ENCODE measurements around the gene FABP2. TPM values are rescaled to one million over a fixed set of nuclear protein-coding genes. Genes with fewer than 3 reads are reported as not detected.
"Not testable (repeated sequence)": the region's sequence is repeated elsewhere in the genome, so short reads cannot be mapped to it uniquely, and the experiment has no call there.

The FABP2 gene
- total RNA-seq, 1 experiment from 2014 or later: not detected

DNA sequence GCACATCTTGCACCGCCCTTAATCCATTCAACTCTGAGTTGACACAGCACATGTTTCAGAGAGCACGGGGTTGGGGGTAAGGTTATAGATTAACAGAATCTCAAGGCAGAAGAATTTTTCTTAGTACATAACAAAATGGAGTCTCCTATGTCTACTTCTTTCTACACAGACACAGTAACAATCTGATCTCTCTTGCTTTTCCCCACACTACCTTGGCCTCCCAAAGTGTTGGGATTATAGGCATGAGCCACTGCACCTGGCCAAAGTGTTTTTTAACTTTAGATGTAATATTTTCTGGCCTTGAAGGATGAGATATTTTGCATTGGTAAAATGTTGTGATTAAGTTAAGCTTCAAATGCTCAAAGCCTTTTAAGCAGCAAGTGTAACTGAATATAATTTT is 21.4 kb upstream of the FABP2 start:
- not testable (repeated sequence) for H3K4me1 ChIP-seq (ENCODE audit: insufficient read depth, low read length); H2BK120ac ChIP-seq (ENCODE audit: low read depth, low read length, poor library complexity, severe bottlenecking); DNase-seq; H3K9ac ChIP-seq (ENCODE audit: extremely low read depth, insufficient read length, low read length); H3K9me3 Mint-ChIP-seq; H2BK12ac ChIP-seq (ENCODE audit: insufficient read length, low read depth, low read length); H3K27ac Mint-ChIP-seq; H4K8ac ChIP-seq (replicated peaks; ENCODE audit: insufficient read length, low read depth, low read length); H3K79me1 ChIP-seq (ENCODE audit: insufficient read depth, low read depth, low read length, poor library complexity, severe bottlenecking); H3T11ph ChIP-seq (ENCODE audit: low read length); H3K79me2 ChIP-seq (ENCODE audit: insufficient read depth, low read length); H3K4me2 ChIP-seq (ENCODE audit: insufficient read depth, insufficient read length, low read length); H2BK20ac ChIP-seq (ENCODE audit: low read depth, low read length, poor library complexity, severe bottlenecking); H3K4ac ChIP-seq (ENCODE audit: low read depth, low read length); H3K56ac ChIP-seq (ENCODE audit: insufficient read length, low read depth, low read length); H3K27me3 Mint-ChIP-seq (ENCODE audit: low read depth); H3K14ac ChIP-seq (ENCODE audit: insufficient read depth, low read length); H3K27me3 ChIP-seq (ENCODE audit: insufficient read depth, low read length); H3K4me3 Mint-ChIP-seq; H3K4me1 Mint-ChIP-seq; H3K9me3 ChIP-seq (ENCODE audit: control insufficient read depth, low read depth, low read length); H3K23me2 ChIP-seq (ENCODE audit: insufficient read length, low read depth, low read length, poor library complexity, severe bottlenecking); H3K18ac ChIP-seq (ENCODE audit: insufficient read length, low read depth, low read length); H3K36me3 Mint-ChIP-seq (ENCODE audit: insufficient read depth in 1 of 3, low read depth in 3 of 3); H3K23ac ChIP-seq (ENCODE audit: insufficient read length, low read depth, low read length); H4K20me1 ChIP-seq (ENCODE audit: control insufficient read depth, insufficient read depth, insufficient read length); H4K91ac ChIP-seq (ENCODE audit: insufficient read length, low read depth, low read length); H3K27ac ChIP-seq (ENCODE audit: insufficient read length, low read depth, low read length); H2AK5ac ChIP-seq (ENCODE audit: insufficient read length, low read length); H2BK15ac ChIP-seq (ENCODE audit: low read depth, low read length); H2AFZ ChIP-seq (ENCODE audit: low read length); H2BK5ac ChIP-seq (ENCODE audit: insufficient read length, low read length); H4K5ac ChIP-seq (ENCODE audit: insufficient read length, low read depth, low read length)
- no CpG with 5 or more reads among the region's 2 CpGs for WGBS (ENCODE audit: extremely low coverage, insufficient read length, low lambda C conversion rate)

- not testable (repeated sequence) for H4K8ac ChIP-seq (replicated peaks; ENCODE audit: insufficient read length, low read depth, low read length); H2BK5ac ChIP-seq (ENCODE audit: insufficient read length, low read length); H3K36me3 Mint-ChIP-seq (ENCODE audit: insufficient read depth in 1 of 3, low read depth in 3 of 3); H2BK12ac ChIP-seq (ENCODE audit: insufficient read length, low read depth, low read length); H3K14ac ChIP-seq (ENCODE audit: insufficient read depth, low read length); H3K79me2 ChIP-seq (ENCODE audit: insufficient read depth, low read length); H2BK15ac ChIP-seq (ENCODE audit: low read depth, low read length); H2BK120ac ChIP-seq (ENCODE audit: low read depth, low read length, poor library complexity, severe bottlenecking); H3K27me3 Mint-ChIP-seq (ENCODE audit: low read depth); H4K5ac ChIP-seq (ENCODE audit: insufficient read length, low read depth, low read length); H3K4me1 Mint-ChIP-seq; H3K23ac ChIP-seq (ENCODE audit: insufficient read length, low read depth, low read length); H3K27ac Mint-ChIP-seq; H3K9me3 ChIP-seq (ENCODE audit: control insufficient read depth, low read depth, low read length); H3K79me1 ChIP-seq (ENCODE audit: insufficient read depth, low read depth, low read length, poor library complexity, severe bottlenecking); H4K20me1 ChIP-seq (ENCODE audit: control insufficient read depth, insufficient read depth, insufficient read length); H2BK20ac ChIP-seq (ENCODE audit: low read depth, low read length, poor library complexity, severe bottlenecking); H3K18ac ChIP-seq (ENCODE audit: insufficient read length, low read depth, low read length); H3K4me2 ChIP-seq (ENCODE audit: insufficient read depth, insufficient read length, low read length); H4K91ac ChIP-seq (ENCODE audit: insufficient read length, low read depth, low read length); H3K4ac ChIP-seq (ENCODE audit: low read depth, low read length); H3K56ac ChIP-seq (ENCODE audit: insufficient read length, low read depth, low read length); H3K9ac ChIP-seq (ENCODE audit: extremely low read depth, insufficient read length, low read length); DNase-seq; H2AK5ac ChIP-seq (ENCODE audit: insufficient read length, low read length); H3K27me3 ChIP-seq (ENCODE audit: insufficient read depth, low read length); H3K9me3 Mint-ChIP-seq; H3K4me1 ChIP-seq (ENCODE audit: insufficient read depth, low read length); H3K4me3 Mint-ChIP-seq; H3K27ac ChIP-seq (ENCODE audit: insufficient read length, low read depth, low read length); H3T11ph ChIP-seq (ENCODE audit: low read length); H3K23me2 ChIP-seq (ENCODE audit: insufficient read length, low read depth, low read length, poor library complexity, severe bottlenecking); H2AFZ ChIP-seq (ENCODE audit: low read length)
Observed at GRCh38 chr4:119339895-119340294, 18.0 kb upstream of the FABP2 start.
